H1 (cell line): ENCODE data around the gene TMEM86B. TPM values are rescaled to one million over a fixed set of nuclear protein-coding genes. Genes with fewer than 3 reads are reported as not detected.

Source experiments
- CHD2 ChIP-seq: IDR thresholded peaks from 2 replicates; pipeline ENCODE4 v1.6.1; 2012; ENCODE audit warnings: low read length, improper control_type of control experiment
- CREB1 ChIP-seq: IDR thresholded peaks from 2 replicates; pipeline ENCODE4 v1.6.1; 2012; ENCODE audit warnings: inconsistent platforms
- EZH2 ChIP-seq: fragments of 200-600 bp; sonication (generic); IDR thresholded peaks from 2 replicates; pipeline ENCODE4 v1.7.1; 2012; ENCODE audit warnings: low read depth, mild to moderate bottlenecking, moderate library complexity, low read length, inconsistent platforms; ENCODE audit not compliant: severe bottlenecking
- JUND ChIP-seq: IDR thresholded peaks from 2 replicates; pipeline ENCODE4 v1.6.1; 2011; ENCODE audit warnings: mild to moderate bottlenecking, improper control_type of control experiment, low read length
- KDM1A ChIP-seq: fragments of 200-600, 300-600 bp; sonication (generic); IDR thresholded peaks from 2 replicates; pipeline ENCODE4 v1.7.1; 2016; ENCODE audit warnings: mild to moderate bottlenecking, low read length, borderline replicate concordance
- POU5F1 ChIP-seq: IDR thresholded peaks from 2 replicates; pipeline ENCODE4 v1.6.1; 2011; ENCODE audit warnings: low read depth, mild to moderate bottlenecking, low read length, moderate library complexity
- SP1 ChIP-seq: IDR thresholded peaks from 2 replicates; pipeline ENCODE4 v1.6.1; 2011; ENCODE audit warnings: low read depth, low read length
- SP4 ChIP-seq: IDR thresholded peaks from 2 replicates; pipeline ENCODE4 v1.6.1; 2012; ENCODE audit warnings: low read length, inconsistent platforms
- SRF ChIP-seq: IDR thresholded peaks from 2 replicates; pipeline ENCODE4 v1.6.1; 2011; ENCODE audit warnings: mild to moderate bottlenecking, low read depth, low read length, moderate library complexity
- TAF1 ChIP-seq: IDR thresholded peaks from 2 replicates; pipeline ENCODE4 v1.6.1; 2011; ENCODE audit warnings: mild to moderate bottlenecking, low read depth, low read length
- YY1 ChIP-seq: IDR thresholded peaks from 2 replicates; pipeline ENCODE4 v1.6.1; 2011; ENCODE audit warnings: low read depth, mild to moderate bottlenecking, low read length
- polyA plus RNA-seq, 7 experiments: library from polyadenylated mRNA; depleted of rRNA in 3 of 7; stranded (reverse) in 5 of 7; unstranded in 2 of 7; fragments of >200 nt in 5 of 7; fragments of 200-250 nt in 2 of 7; gene quantifications; 1 replicate in 5 of 7; 2 replicates in 1 of 7; 4 replicates in 1 of 7; pipeline versions ENCODE4 v1.2.1 to v1.2.3, GENCODE V29; 2011 to 2013; ENCODE audit warnings: missing spikeins in 2 of 7, mixed read lengths in 2 of 7
- total RNA-seq: library from RNA; stranded (reverse); fragmentation: NEBNext Ultra II Directional; extraction: Animal tissue kit (Norgen Biotek cat#: 25700); gene quantifications from 2 replicates; pipeline ENCODE4 v1.2.1, GENCODE V29; 2021
- TF ChIP-seq, protein P1 (sequence below): fragments of 300-600 bp; sonication (generic); IDR thresholded peaks from 2 replicates; pipeline ENCODE4 v1.7.1; 2012; ENCODE audit warnings: low read length, moderate library complexity, mild to moderate bottlenecking, inconsistent platforms; ENCODE audit not compliant: insufficient replicate concordance

The TMEM86B gene
- total and polyA plus RNA-seq, 2 of the 8 experiments (the other 6 are each of a cell fraction or from before 2014, with no cell fraction given), result 2.0 to 2.9 TPM

DNA sequence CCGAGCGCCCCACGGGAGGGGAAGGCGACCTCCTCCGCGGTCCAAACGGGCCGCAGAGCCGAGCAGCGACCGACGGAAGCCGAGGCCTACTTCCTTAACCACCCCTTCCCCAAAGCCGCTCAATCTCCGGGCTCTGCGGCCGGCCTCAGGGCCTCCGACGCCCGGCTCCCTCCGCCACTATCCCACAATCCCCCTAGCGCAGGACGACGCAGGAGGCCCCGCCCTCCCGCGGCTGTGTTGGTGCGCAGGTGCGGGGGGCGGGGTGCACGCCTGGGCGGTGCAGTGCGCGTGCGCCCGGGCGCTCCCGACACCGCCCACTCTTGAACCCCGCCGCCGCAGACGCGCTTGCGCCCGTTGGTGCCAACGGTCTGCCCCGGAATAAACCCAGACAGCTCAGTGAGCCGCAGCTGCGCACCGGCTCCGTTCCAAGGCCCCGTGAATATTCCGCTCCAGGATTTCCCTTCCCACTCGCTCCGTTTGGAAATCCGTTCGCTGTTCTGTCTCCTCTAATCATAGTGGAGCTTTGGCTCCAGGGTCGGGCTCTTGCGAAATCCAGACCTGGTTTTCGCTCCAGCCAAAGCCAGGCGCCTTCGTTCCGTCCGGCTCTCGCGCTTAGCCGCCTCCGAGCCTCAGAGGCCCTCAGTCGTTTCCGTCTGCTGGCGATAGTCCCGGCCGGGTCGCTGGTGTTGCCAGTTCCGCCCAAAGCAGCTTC lies 30.4 kb upstream of the TMEM86B start, which contains the start of gene PPP6R1 (continued):
- TF ChIP-seq, protein P1, sequence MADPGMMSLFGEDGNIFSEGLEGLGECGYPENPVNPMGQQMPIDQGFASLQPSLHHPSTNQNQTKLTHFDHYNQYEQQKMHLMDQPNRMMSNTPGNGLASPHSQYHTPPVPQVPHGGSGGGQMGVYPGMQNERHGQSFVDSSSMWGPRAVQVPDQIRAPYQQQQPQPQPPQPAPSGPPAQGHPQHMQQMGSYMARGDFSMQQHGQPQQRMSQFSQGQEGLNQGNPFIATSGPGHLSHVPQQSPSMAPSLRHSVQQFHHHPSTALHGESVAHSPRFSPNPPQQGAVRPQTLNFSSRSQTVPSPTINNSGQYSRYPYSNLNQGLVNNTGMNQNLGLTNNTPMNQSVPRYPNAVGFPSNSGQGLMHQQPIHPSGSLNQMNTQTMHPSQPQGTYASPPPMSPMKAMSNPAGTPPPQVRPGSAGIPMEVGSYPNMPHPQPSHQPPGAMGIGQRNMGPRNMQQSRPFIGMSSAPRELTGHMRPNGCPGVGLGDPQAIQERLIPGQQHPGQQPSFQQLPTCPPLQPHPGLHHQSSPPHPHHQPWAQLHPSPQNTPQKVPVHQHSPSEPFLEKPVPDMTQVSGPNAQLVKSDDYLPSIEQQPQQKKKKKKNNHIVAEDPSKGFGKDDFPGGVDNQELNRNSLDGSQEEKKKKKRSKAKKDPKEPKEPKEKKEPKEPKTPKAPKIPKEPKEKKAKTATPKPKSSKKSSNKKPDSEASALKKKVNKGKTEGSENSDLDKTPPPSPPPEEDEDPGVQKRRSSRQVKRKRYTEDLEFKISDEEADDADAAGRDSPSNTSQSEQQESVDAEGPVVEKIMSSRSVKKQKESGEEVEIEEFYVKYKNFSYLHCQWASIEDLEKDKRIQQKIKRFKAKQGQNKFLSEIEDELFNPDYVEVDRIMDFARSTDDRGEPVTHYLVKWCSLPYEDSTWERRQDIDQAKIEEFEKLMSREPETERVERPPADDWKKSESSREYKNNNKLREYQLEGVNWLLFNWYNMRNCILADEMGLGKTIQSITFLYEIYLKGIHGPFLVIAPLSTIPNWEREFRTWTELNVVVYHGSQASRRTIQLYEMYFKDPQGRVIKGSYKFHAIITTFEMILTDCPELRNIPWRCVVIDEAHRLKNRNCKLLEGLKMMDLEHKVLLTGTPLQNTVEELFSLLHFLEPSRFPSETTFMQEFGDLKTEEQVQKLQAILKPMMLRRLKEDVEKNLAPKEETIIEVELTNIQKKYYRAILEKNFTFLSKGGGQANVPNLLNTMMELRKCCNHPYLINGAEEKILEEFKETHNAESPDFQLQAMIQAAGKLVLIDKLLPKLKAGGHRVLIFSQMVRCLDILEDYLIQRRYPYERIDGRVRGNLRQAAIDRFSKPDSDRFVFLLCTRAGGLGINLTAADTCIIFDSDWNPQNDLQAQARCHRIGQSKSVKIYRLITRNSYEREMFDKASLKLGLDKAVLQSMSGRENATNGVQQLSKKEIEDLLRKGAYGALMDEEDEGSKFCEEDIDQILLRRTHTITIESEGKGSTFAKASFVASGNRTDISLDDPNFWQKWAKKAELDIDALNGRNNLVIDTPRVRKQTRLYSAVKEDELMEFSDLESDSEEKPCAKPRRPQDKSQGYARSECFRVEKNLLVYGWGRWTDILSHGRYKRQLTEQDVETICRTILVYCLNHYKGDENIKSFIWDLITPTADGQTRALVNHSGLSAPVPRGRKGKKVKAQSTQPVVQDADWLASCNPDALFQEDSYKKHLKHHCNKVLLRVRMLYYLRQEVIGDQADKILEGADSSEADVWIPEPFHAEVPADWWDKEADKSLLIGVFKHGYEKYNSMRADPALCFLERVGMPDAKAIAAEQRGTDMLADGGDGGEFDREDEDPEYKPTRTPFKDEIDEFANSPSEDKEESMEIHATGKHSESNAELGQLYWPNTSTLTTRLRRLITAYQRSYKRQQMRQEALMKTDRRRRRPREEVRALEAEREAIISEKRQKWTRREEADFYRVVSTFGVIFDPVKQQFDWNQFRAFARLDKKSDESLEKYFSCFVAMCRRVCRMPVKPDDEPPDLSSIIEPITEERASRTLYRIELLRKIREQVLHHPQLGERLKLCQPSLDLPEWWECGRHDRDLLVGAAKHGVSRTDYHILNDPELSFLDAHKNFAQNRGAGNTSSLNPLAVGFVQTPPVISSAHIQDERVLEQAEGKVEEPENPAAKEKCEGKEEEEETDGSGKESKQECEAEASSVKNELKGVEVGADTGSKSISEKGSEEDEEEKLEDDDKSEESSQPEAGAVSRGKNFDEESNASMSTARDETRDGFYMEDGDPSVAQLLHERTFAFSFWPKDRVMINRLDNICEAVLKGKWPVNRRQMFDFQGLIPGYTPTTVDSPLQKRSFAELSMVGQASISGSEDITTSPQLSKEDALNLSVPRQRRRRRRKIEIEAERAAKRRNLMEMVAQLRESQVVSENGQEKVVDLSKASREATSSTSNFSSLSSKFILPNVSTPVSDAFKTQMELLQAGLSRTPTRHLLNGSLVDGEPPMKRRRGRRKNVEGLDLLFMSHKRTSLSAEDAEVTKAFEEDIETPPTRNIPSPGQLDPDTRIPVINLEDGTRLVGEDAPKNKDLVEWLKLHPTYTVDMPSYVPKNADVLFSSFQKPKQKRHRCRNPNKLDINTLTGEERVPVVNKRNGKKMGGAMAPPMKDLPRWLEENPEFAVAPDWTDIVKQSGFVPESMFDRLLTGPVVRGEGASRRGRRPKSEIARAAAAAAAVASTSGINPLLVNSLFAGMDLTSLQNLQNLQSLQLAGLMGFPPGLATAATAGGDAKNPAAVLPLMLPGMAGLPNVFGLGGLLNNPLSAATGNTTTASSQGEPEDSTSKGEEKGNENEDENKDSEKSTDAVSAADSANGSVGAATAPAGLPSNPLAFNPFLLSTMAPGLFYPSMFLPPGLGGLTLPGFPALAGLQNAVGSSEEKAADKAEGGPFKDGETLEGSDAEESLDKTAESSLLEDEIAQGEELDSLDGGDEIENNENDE, result no peak
- TF ChIP-seq YY1, result peak; percentile 71; the same call in 1 of the 2 replicates
- TF ChIP-seq EZH2, result no peak
- TF ChIP-seq POU5F1, result no peak
- no peak for TF ChIP-seq SRF
- peak; percentile 44; the same call in 1 of the 2 replicates for TF ChIP-seq CREB1
- TF ChIP-seq SP4, result peak; percentile 88
- TF ChIP-seq JUND, result peak; percentile 14; the same call in 1 of the 2 replicates
- TF ChIP-seq TAF1, result peak; percentile 94
- TF ChIP-seq KDM1A, result peak; percentile 82; the same call in 1 of the 2 replicates
- no peak; the same call in 1 of the 2 replicates for TF ChIP-seq CHD2
- TF ChIP-seq SP1, result peak; percentile 99
